Tibial nerve (tissue), 4 donors: Measurements from ENCODE around the gene PHC3. TPM values are rescaled to one million over a fixed set of nuclear protein-coding genes. Genes with fewer than 3 reads are reported as not detected.

Experiments
- DNase-seq, 2 donors: peaks; one replicate each; pipeline ENCODE4 v3.0.0-alpha.2; 2019; ENCODE audit warnings: low spot score in 2 of 2
- H3K27ac ChIP-seq, 4 donors: fragments of 200-600 bp; sonication (generic) in 3 of 4; one replicate each; pipeline ENCODE4 v1.5.1; 2017 to 2019; ENCODE audit warnings: mild to moderate bottlenecking in 1 of 4
- H3K27me3 ChIP-seq, 2 donors: fragments of 200-600 bp; sonication (generic) in 1 of 2; one replicate each; pipeline versions ENCODE4 v1.5.1 to v1.6.0; 2017 to 2019
- H3K36me3 ChIP-seq, 3 donors: fragments of 200-600 bp; sonication (generic); one replicate each; pipeline ENCODE4 v1.5.1; 2018 to 2019
- H3K4me1 ChIP-seq, 4 donors: fragments of 200-600 bp; sonication (generic) in 3 of 4; one replicate each; pipeline ENCODE4 v1.5.1; 2017 to 2019
- H3K4me3 ChIP-seq, 4 donors: fragments of 200-600 bp; sonication (generic) in 3 of 4; one replicate each; pipeline ENCODE4 v1.5.1; 2017 to 2019; ENCODE audit warnings: mild to moderate bottlenecking in 1 of 4, moderate library complexity in 1 of 4
- H3K9me3 ChIP-seq, 4 donors: fragments of 200-600 bp; sonication (generic) in 3 of 4; one replicate each; pipeline ENCODE4 v1.5.1; 2017 to 2019
- CTCF ChIP-seq, 5 experiments: fragments of 200-600 bp in 3 of 5; fragments of 450-650 bp in 2 of 5; sonication (generic) in 3 of 5; IDR thresholded peaks; one replicate each; pipeline ENCODE4 v1.5.1; 2016 to 2019; ENCODE audit warnings: antibody characterized with exemption in 5 of 5, mild to moderate bottlenecking in 3 of 5, moderate library complexity in 2 of 5
- EP300 ChIP-seq, 2 donors: sonication (generic); formaldehyde crosslinking; IDR thresholded peaks; one replicate each; pipeline ENCODE4 v1.6.1; 2017; ENCODE audit warnings: antibody characterized with exemption in 2 of 2, mild to moderate bottlenecking in 1 of 2
- POLR2A ChIP-seq, 2 donors: fragments of 450-650 bp; IDR thresholded peaks; one replicate each; pipeline ENCODE4 v1.6.1; 2017; ENCODE audit warnings: antibody characterized with exemption in 2 of 2, mild to moderate bottlenecking in 2 of 2, moderate library complexity in 2 of 2
- WGBS, 2 donors: methylation state at CpG; one replicate each; pipeline ENCODE4 v1.1.5; 2018; 5-methylcytosine and 5-hydroxymethylcytosine counted together
- total RNA-seq, 4 donors: library from RNA; depleted of rRNA; stranded (reverse); fragments of >200 nt; gene quantifications; one replicate each; pipeline ENCODE4 v1.1.0, GENCODE V29; 2016

PHC3 gene
- total RNA-seq = 100 to 1,000 TPM in 3 of 4 donors, 10 to 100 TPM in 1; 63.8 to 124 (median 112) TPM

- H3K4me3 ChIP-seq = peak within 1 kb of the TSS; percentile 73 to 96 (median 84)
- H3K27ac ChIP-seq = peak within 1 kb of the TSS; percentile 93 to 99 (median 98)
- no peaks in the 10 kb centered on the region for H3K9me3 ChIP-seq
- WGBS, 2 donors = 1% methylated on average over 51 to 71 of the region's 71 CpGs
- peak in 4 of 5 experiments; percentile 12 to 64 (median 38) for TF ChIP-seq CTCF (IDR thresholded peaks at IDR 0.05)
- TF ChIP-seq POLR2A (IDR thresholded peaks at IDR 0.05) = peak; percentile 61 to 87
- peak; percentile 43 to 97 for TF ChIP-seq EP300 (IDR thresholded peaks at IDR 0.05)
- DNase-seq = peak; percentile 84 to 91
- H3K4me1 ChIP-seq = peaks cover 6 to 29% (median 12%) of the 10 kb centered on the region in 4 donors
- peaks cover 0 to 25% (median 3%) of the 10 kb centered on the region in 3 donors for H3K36me3 ChIP-seq
- H3K27me3 ChIP-seq = no peaks in the 10 kb centered on the region
Observed at GRCh38 chr3:170180908-170181885, at the start of gene PHC3. TSS of gene PHC3 (minus strand) at chr3:170181733. CDS start at chr3:170181715, 18 bp downstream.

- Histone ChIP-seq H3K4me3 (no peak overlapping the region), H3K4me1 (peaks cover 0 to 43% (median 2%) of the 10 kb centered on the region in 4 donors), H3K27me3 (no peaks in the 10 kb centered on the region), H3K36me3 (no peaks in the 10 kb centered on the region), H3K27ac (no peak overlapping the region), H3K9me3 (no peaks in the 10 kb centered on the region)
- TF ChIP-seq CTCF (IDR thresholded peaks at IDR 0.05) (no peak), POLR2A (IDR thresholded peaks at IDR 0.05) (no peak), EP300 (IDR thresholded peaks at IDR 0.05) (no peak)
- 63 to 71% methylated on average over 2 of the region's 2 CpGs for WGBS, 2 donors
- DNase-seq = no peak
Observed at GRCh38 chr3:170228093-170228766, 46.7 kb upstream of the PHC3 start.

DNA sequence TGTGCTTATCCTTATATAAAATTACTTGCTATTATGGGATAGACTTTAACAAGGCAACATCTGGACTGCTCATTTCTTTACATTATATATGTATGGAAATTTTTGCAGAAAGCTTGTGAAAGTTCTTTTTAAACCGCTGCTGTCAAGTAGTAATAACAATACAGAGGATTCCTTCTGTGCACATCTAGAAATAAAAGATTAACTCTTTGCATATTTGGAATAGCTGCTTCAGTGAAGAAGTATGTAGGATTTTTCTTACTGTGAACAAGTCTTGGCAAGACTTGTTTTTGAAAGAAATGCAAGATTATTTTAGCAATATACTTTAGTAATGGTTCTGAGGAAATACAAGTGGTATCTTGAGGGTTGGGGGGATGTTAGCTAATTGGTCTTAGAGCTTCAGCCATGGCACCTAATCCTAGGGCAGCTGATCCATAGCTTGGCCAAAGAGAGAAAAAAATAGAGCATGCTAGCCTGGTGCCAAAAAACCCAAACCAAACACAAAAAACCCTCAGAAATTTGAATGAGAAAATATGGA is 45.0 kb upstream of the PHC3 start:
- Histone ChIP-seq H3K36me3 (no peaks in the 10 kb centered on the region), H3K27me3 (no peaks in the 10 kb centered on the region), H3K9me3 (no peaks in the 10 kb centered on the region), H3K4me1 (peaks cover 0 to 45% (median 4%) of the 10 kb centered on the region in 4 donors), H3K4me3 (no peak overlapping the region), H3K27ac (no peak overlapping the region)
- TF ChIP-seq POLR2A (IDR thresholded peaks at IDR 0.05) = no peak
- no peak for TF ChIP-seq EP300 (IDR thresholded peaks at IDR 0.05)
- TF ChIP-seq CTCF (IDR thresholded peaks at IDR 0.05) = no peak
- DNase-seq = no peak
- 26 to 29% methylated on average over 1 of the region's 1 CpG for WGBS, 2 donors

GRCh38 chr3:170225166-170225565 is 43.6 kb upstream of the PHC3 start:
- no peak for DNase-seq
- Histone ChIP-seq H3K27me3 (no peaks in the 10 kb centered on the region), H3K4me1 (peaks cover 0 to 45% (median 4%) of the 10 kb centered on the region in 4 donors), H3K27ac (no peak overlapping the region), H3K4me3 (no peak overlapping the region), H3K36me3 (no peaks in the 10 kb centered on the region), H3K9me3 (no peaks in the 10 kb centered on the region)
- TF ChIP-seq EP300 (IDR thresholded peaks at IDR 0.05) = no peak
- TF ChIP-seq POLR2A (IDR thresholded peaks at IDR 0.05) = no peak
- TF ChIP-seq CTCF (IDR thresholded peaks at IDR 0.05) = no peak
- WGBS, 2 donors = 97% methylated on average over 1 of the region's 1 CpG
